A549 (cell line): ENCODE measurements around the gene TCEA2. TPM values are rescaled to one million over a fixed set of nuclear protein-coding genes. Genes with fewer than 3 reads are reported as not detected.

ENCODE experiments used
- ATAC-seq, 2 experiments: fragments of 200-7000 bp in 1 of 2; fragments of >200 bp in 1 of 2; cut with Nextera tagmentation in 1 of 2; cut with Tn5 transposase in 1 of 2; 3 replicates each; pipeline versions ENCODE4 v1.8.0 to v1.9.1; 2018 to 2020; ENCODE audit warnings: mild to moderate bottlenecking in 1 of 2, moderate library complexity in 1 of 2
- CTCF ChIA-PET: fragments of 300-600 bp; sonication (Branson Sonifier 250); formaldehyde crosslinking; extraction: SDS; loops from one replicate; lab custom pipeline; 2021; ENCODE audit warnings: antibody characterized with exemption, inconsistent platforms; lab: Yijun Ruan, JAX
- POLR2A ChIA-PET: fragments of 350-600 bp; formaldehyde crosslinking; extraction: SDS; loops from one replicate; lab custom pipeline; 2021; ENCODE audit warnings: antibody characterized with exemption, inconsistent platforms; lab: Yijun Ruan, JAX
- DNase-seq, 2 experiments: peaks; one replicate each; pipeline versions ENCODE4 v3.0.0 to v3.0.0-alpha.2; 2011 to 2016; ENCODE audit warnings: low read depth in 1 of 2, low spot score in 1 of 2
- FAIRE-seq: peaks from 2 replicates; lab custom pipeline; 2011; peaks lifted over from hg19 to GRCh38; lab: Jason Lieb, UNC
- H3K27ac ChIP-seq, 2 experiments: fragments of >200 bp; sonication (Bioruptor Twin); formaldehyde crosslinking; 3 replicates each; pipeline ENCODE4 v1.5.1; 2016 to 2017
- H3K4me1 ChIP-seq: fragments of >200 bp; sonication (Bioruptor Twin); formaldehyde crosslinking; 3 replicates; pipeline ENCODE4 v1.6.1; 2016
- H3K4me2 ChIP-seq: fragments of >200 bp; sonication (Bioruptor Twin); formaldehyde crosslinking; 3 replicates; pipeline ENCODE4 v1.6.1; 2016
- H3K4me3 ChIP-seq: fragments of >200 bp; sonication (Bioruptor Twin); formaldehyde crosslinking; 3 replicates; pipeline ENCODE4 v1.5.1; 2016
- H3K9me3 ChIP-seq: fragments of >200 bp; sonication (Bioruptor Twin); formaldehyde crosslinking; 3 replicates; pipeline ENCODE4 v1.6.1; 2016
- BHLHE40 ChIP-seq: IDR thresholded peaks from 2 replicates; pipeline ENCODE4 v1.6.1; 2012; ENCODE audit warnings: low read depth, low read length, inconsistent platforms
- CBX2 ChIP-seq: fragments of 200-600 bp; sonication (generic); IDR thresholded peaks from 2 replicates; pipeline ENCODE4 v1.6.1; 2016; ENCODE audit warnings: low read depth, mild to moderate bottlenecking, borderline replicate concordance
- CEBPB ChIP-seq, 2 experiments: fragments of >200 bp in 1 of 2; sonication (Bioruptor Twin) in 1 of 2; formaldehyde crosslinking in 1 of 2; IDR thresholded peaks; 2 replicates each; pipeline ENCODE4 v1.6.1; 2012 to 2016
- CHD4 ChIP-seq: fragments of 200-600 bp; sonication (generic); IDR thresholded peaks from 2 replicates; pipeline ENCODE4 v1.6.1; 2016; ENCODE audit warnings: antibody characterized with exemption, mild to moderate bottlenecking, borderline replicate concordance
- FOXS1 ChIP-seq: fragments of 250-450 bp; sonication (Bioruptor Pico); IDR thresholded peaks from 2 replicates; pipeline ENCODE4 v1.5.0; 2020; ENCODE audit warnings: mild to moderate bottlenecking, moderate library complexity
- GATA3 ChIP-seq: IDR thresholded peaks from 2 replicates; pipeline ENCODE4 v1.6.1; 2012; ENCODE audit warnings: borderline replicate concordance
- HDAC2 ChIP-seq: fragments of 200-600 bp; sonication (generic); IDR thresholded peaks from 2 replicates; pipeline ENCODE4 v1.6.1; 2016
- HOXA7 ChIP-seq: fragments of 250-450 bp; sonication (Bioruptor Pico); IDR thresholded peaks from 2 replicates; pipeline ENCODE4 v1.5.0; 2020; ENCODE audit warnings: mild to moderate bottlenecking, moderate library complexity
- HOXB5 ChIP-seq: fragments of 250-450 bp; sonication (Bioruptor Pico); IDR thresholded peaks from 2 replicates; pipeline ENCODE4 v1.5.0; 2020; ENCODE audit warnings: mild to moderate bottlenecking, moderate library complexity
- JUN ChIP-seq, 2 experiments: fragments of >200 bp; sonication (Bioruptor Twin); formaldehyde crosslinking; IDR thresholded peaks; 2 replicates in 1 of 2; 3 replicates in 1 of 2; pipeline ENCODE4 v1.6.1; 2016 to 2017
- KDM1A ChIP-seq: fragments of 200-600 bp; sonication (generic); IDR thresholded peaks from 2 replicates; pipeline ENCODE4 v1.6.1; 2016; ENCODE audit warnings: low read depth, mild to moderate bottlenecking
- KDM5A ChIP-seq: fragments of 200-600 bp; sonication (generic); IDR thresholded peaks from 2 replicates; pipeline ENCODE4 v1.6.1; 2016; ENCODE audit warnings: antibody characterized with exemption, mild to moderate bottlenecking
- MAZ ChIP-seq: fragments of 150-350 bp; IDR thresholded peaks from 2 replicates; pipeline ENCODE4 v1.6.1; 2014; ENCODE audit warnings: antibody characterized with exemption, low read depth, low read length, borderline replicate concordance
- NR3C1 ChIP-seq: fragments of >200 bp; sonication (Bioruptor Twin); formaldehyde crosslinking; IDR thresholded peaks from 3 replicates; pipeline ENCODE4 v1.6.1; 2017
- POLR2A ChIP-seq: IDR thresholded peaks from 2 replicates; pipeline ENCODE4 v1.6.1; 2012; ENCODE audit warnings: mild to moderate bottlenecking, low read length
- RAD21 ChIP-seq, 2 experiments: fragments of >200 bp in 1 of 2; sonication (Bioruptor Twin) in 1 of 2; formaldehyde crosslinking in 1 of 2; IDR thresholded peaks in 1 of 2; conservative IDR thresholded peaks in 1 of 2; 2 replicates in 1 of 2; 3 replicates in 1 of 2; pipeline ENCODE4 v1.6.1; 2012 to 2018; ENCODE audit warnings: inconsistent platforms in 1 of 2
- RCOR1 ChIP-seq: fragments of 150-350 bp; IDR thresholded peaks from 2 replicates; pipeline ENCODE4 v1.6.1; 2014; ENCODE audit warnings: antibody characterized with exemption, low read length, low read depth
- RNF2 ChIP-seq: fragments of 200-600 bp; sonication (generic); IDR thresholded peaks from 2 replicates; pipeline ENCODE4 v1.6.1; 2016; ENCODE audit warnings: low read depth, mild to moderate bottlenecking, antibody characterized with exemption, moderate library complexity, borderline replicate concordance
- TFCP2L1 ChIP-seq: fragments of 250-450 bp; sonication (Bioruptor Pico); IDR thresholded peaks from 2 replicates; pipeline ENCODE4 v1.5.0; 2021; ENCODE audit warnings: mild to moderate bottlenecking
- ZNF302 ChIP-seq: fragments of 250-450 bp; sonication (Bioruptor Pico); IDR thresholded peaks from 2 replicates; pipeline ENCODE4 v1.9.0; 2021; ENCODE audit warnings: inconsistent platforms, mild to moderate bottlenecking, moderate library complexity
- WGBS: methylation state at CpG from one replicate; pipeline ENCODE4 v1.1.6; 2017; ENCODE audit errors: missing lambda C conversion rate; 5-methylcytosine and 5-hydroxymethylcytosine counted together
- polyA plus RNA-seq, 4 experiments: library from polyadenylated mRNA; depleted of rRNA in 3 of 4; stranded (reverse); fragments of >200 nt; fragmentation: RNase III in 1 of 4; extraction: RNeasy Plus Mini Kit Qiagen cat#74134 plus additional on column Dnase treatment in 1 of 4; gene quantifications; 2 replicates in 3 of 4; 3 replicates in 1 of 4; pipeline ENCODE4 v1.2.3, GENCODE V29; 2011 to 2017
- TF ChIP-seq, protein P1 (sequence below): fragments of >200 bp; sonication (Bioruptor Twin); formaldehyde crosslinking; IDR thresholded peaks from 3 replicates; pipeline ENCODE4 v1.5.1; 2016
- TF ChIP-seq, protein P2 (sequence below): fragments of >200 bp; sonication (Bioruptor Twin); formaldehyde crosslinking; IDR thresholded peaks from 3 replicates; pipeline ENCODE4 v1.6.1; 2016
- TF ChIP-seq, protein P3 (sequence below): IDR thresholded peaks from 2 replicates; pipeline ENCODE4 v1.6.1; 2012
- TF ChIP-seq, protein P4 (sequence below): fragments of 250-450 bp; sonication (Bioruptor Pico); IDR thresholded peaks from 2 replicates; pipeline ENCODE4 v1.5.0; 2020; ENCODE audit warnings: low read depth, mild to moderate bottlenecking, moderate library complexity
- TF ChIP-seq, protein P5 (sequence below): fragments of 450-650 bp; IDR thresholded peaks from 2 replicates; pipeline ENCODE4 v1.6.1; 2014; ENCODE audit warnings: antibody characterized with exemption

Gene TCEA2
- polyA plus RNA-seq, 2 of the 4 experiments (the other 2 are of a cell fraction), result 11.2 to 29.8 TPM

DNA sequence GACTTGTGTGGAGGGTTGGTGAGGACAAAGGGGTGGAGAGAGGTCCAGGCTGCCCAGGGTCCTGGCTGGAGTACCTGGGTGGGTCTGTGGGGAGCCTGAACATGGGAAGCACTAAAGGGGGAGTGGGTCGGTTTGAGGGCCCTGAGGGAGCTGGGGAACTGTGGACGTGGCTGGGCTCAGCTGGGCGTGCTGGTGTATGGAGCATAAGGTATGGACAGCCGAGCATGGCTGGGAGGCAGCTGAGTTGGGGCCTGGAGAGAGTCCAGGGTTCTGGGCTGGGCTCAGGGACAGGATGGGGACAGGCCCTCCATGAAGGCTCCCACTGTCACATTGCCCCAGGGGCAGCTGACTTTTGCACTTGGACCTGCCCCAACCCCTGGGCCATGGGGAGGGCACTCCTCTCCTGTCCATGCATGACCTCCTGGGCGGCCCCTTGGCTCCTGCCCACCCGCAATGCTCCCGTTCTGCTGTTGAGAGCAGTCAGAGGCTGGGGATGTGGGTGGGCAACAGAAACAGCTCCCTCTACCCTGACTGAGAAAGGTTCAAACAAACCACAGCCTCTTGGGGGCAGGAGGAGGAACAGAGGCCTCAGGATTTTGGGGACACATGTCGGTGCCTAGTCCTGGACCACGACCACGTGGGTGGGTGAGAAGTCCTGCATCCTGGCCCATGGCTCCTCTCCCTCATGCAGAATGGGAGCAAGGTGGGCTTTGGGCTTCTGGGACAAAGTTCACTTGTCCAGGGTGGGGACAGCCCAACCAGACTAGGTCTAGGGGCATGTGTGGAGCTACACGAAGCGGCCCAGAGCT, 22.6 kb upstream of the TCEA2 start:
- Histone ChIP-seq H3K4me2 (no peak overlapping the region), H3K9me3 (no peaks in the 10 kb centered on the region), H3K4me3 (no peak overlapping the region), H3K4me1 (peaks cover 27% of the 10 kb centered on the region), H3K27ac (no peak overlapping the region)
- TF ChIP-seq CHD4 (no peak), CBX2 (no peak), TFCP2L1 (no peak), RAD21 (conservative IDR thresholded peaks at IDR 0.05 in 1 of 2, IDR thresholded peaks at IDR 0.05 in 1 of 2) (no peak), GATA3 (no peak), BHLHE40 (no peak), FOXS1 (no peak), HOXA7 (CRISPR knock-in tag) (no peak), HDAC2 (no peak)
- TF ChIP-seq, protein P1, sequence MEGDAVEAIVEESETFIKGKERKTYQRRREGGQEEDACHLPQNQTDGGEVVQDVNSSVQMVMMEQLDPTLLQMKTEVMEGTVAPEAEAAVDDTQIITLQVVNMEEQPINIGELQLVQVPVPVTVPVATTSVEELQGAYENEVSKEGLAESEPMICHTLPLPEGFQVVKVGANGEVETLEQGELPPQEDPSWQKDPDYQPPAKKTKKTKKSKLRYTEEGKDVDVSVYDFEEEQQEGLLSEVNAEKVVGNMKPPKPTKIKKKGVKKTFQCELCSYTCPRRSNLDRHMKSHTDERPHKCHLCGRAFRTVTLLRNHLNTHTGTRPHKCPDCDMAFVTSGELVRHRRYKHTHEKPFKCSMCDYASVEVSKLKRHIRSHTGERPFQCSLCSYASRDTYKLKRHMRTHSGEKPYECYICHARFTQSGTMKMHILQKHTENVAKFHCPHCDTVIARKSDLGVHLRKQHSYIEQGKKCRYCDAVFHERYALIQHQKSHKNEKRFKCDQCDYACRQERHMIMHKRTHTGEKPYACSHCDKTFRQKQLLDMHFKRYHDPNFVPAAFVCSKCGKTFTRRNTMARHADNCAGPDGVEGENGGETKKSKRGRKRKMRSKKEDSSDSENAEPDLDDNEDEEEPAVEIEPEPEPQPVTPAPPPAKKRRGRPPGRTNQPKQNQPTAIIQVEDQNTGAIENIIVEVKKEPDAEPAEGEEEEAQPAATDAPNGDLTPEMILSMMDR, result no peak
- TF ChIP-seq, protein P2, sequence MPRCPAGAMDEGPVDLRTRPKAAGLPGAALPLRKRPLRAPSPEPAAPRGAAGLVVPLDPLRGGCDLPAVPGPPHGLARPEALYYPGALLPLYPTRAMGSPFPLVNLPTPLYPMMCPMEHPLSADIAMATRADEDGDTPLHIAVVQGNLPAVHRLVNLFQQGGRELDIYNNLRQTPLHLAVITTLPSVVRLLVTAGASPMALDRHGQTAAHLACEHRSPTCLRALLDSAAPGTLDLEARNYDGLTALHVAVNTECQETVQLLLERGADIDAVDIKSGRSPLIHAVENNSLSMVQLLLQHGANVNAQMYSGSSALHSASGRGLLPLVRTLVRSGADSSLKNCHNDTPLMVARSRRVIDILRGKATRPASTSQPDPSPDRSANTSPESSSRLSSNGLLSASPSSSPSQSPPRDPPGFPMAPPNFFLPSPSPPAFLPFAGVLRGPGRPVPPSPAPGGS, result no peak
- 83% methylated on average over 11 of the region's 12 CpGs for WGBS
- CTCF ChIA-PET, result interaction anchor here (0.8 to 7.1 kb wide), 20 partner anchors 10 to 503 kb away, joined by 3 to 143 read pairs (median 20); partner anchors contain the start of genes LKAAEAR1, PRPF6, PTK6 and TCEA2
- POLR2A ChIA-PET, result no interaction called here
- ATAC-seq (no peak), DNase-seq (no peak), FAIRE-seq (no peak)

DNA sequence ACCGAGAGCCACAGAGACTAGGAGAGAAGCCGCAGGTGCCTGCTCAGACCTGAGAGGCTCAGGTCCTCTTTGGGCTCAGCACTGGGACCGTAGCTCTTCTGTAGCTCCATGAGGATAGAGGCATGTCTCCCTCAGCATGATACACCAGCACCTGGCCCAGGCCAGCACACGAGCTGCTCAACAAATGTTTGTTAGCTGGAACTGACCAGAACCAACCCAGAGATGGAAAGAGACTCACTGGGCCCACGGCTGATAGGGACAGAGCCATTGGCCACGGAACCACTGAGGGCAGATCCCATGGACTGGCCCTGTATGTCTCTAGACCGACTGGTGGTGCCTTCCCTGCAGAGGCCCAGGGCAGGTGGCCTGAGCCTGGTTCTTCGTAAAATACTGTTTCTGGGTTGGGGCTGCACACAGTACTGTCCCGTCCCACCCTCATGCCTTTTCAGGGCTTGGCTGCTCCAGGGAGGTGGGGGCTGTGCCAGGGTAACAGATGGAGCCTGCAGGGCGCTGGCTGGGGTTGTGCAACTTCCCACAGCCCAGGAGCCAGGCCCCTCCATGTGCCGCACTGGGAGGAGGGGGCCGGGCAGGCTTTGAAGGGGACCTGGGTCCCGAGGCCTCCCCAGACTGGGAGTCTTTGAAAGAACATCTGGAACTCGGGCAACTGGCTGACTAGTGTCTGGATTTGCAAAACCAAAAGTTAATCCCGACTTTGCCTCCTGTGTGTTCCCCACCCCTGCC, 21.8 kb upstream of the TCEA2 start:
- Histone ChIP-seq H3K4me2 (no peak overlapping the region), H3K4me3 (no peak overlapping the region), H3K9me3 (no peaks in the 10 kb centered on the region), H3K27ac (0 out of 6 replicates have a peak overlapping the region, but pooled peaks of 1 of the 2 experiments have one; percentile 28), H3K4me1 (peaks cover 35% of the 10 kb centered on the region)
- ChIA-PET POLR2A (no interaction called here), CTCF (interaction anchor here (1.5 to 7.1 kb wide), 9 partner anchors 12 to 80 kb away, joined by 4 to 143 read pairs (median 31); partner anchors contain the start of genes PRPF6 and TCEA2)
- ATAC-seq (no peak), FAIRE-seq (no peak), DNase-seq (no peak)
- no peak for TF ChIP-seq JUN (IDR thresholded peaks at IDR 0.05)
- TF ChIP-seq, protein P3, sequence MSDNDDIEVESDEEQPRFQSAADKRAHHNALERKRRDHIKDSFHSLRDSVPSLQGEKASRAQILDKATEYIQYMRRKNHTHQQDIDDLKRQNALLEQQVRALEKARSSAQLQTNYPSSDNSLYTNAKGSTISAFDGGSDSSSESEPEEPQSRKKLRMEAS, result no peak
- WGBS, result 68% methylated on average over 13 of the region's 15 CpGs

DNA sequence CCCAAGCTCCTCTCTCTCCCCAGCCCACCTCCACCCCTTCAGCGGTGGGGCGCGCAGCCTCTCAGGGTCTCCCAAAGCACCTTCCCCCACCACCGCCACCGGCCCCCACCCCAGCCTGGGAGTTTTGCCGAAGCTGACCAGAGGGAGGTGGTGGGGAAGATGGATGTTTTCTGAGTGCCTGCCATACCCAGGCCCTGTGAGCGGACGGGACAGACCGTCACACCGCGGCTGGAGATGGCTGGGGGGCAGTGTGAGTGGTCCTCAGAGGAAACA, 21.3 kb upstream of the TCEA2 start:
- Histone ChIP-seq H3K4me1 (peaks cover 33% of the 10 kb centered on the region), H3K9me3 (no peaks in the 10 kb centered on the region), H3K27ac (0 out of 6 replicates have a peak overlapping the region, but pooled peaks of 1 of the 2 experiments have one; percentile 28), H3K4me3 (no peak overlapping the region), H3K4me2 (no peak overlapping the region)
- DNase-seq (no peak), ATAC-seq (no peak), FAIRE-seq (no peak)
- WGBS, result 86% methylated on average over 5 of the region's 11 CpGs
- CTCF ChIA-PET, result interaction anchor here (0.8 to 7.1 kb wide), 7 partner anchors 11 to 67 kb away, joined by 3 to 143 read pairs (median 28); partner anchors contain the start of genes PRPF6 and TCEA2
- POLR2A ChIA-PET, result no interaction called here
- no peak for TF ChIP-seq NR3C1
- TF ChIP-seq HOXB5 (CRISPR knock-in tag), result no peak
- TF ChIP-seq ZNF302 (CRISPR knock-in tag), result no peak
- TF ChIP-seq, protein P4, sequence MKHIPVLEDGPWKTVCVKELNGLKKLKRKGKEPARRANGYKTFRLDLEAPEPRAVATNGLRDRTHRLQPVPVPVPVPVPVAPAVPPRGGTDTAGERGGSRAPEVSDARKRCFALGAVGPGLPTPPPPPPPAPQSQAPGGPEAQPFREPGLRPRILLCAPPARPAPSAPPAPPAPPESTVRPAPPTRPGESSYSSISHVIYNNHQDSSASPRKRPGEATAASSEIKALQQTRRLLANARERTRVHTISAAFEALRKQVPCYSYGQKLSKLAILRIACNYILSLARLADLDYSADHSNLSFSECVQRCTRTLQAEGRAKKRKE (CRISPR knock-in tag), result no peak
- no peak for TF ChIP-seq GATA3
- no peak for TF ChIP-seq RAD21 (conservative IDR thresholded peaks at IDR 0.05 in 1 of 2, IDR thresholded peaks at IDR 0.05 in 1 of 2)
- no peak for TF ChIP-seq RCOR1
- no peak for TF ChIP-seq CEBPB (IDR thresholded peaks at IDR 0.05)
- no peak for TF ChIP-seq KDM5A
- TF ChIP-seq KDM1A, result no peak
- no peak for TF ChIP-seq MAZ
- TF ChIP-seq, protein P1, result no peak
- TF ChIP-seq RNF2, result no peak
- no peak for TF ChIP-seq POLR2A
- TF ChIP-seq, protein P5, sequence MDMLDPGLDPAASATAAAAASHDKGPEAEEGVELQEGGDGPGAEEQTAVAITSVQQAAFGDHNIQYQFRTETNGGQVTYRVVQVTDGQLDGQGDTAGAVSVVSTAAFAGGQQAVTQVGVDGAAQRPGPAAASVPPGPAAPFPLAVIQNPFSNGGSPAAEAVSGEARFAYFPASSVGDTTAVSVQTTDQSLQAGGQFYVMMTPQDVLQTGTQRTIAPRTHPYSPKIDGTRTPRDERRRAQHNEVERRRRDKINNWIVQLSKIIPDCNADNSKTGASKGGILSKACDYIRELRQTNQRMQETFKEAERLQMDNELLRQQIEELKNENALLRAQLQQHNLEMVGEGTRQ, result no peak
